ENCODE data around the gene RFX7. TPM values are rescaled to one million over a fixed set of nuclear protein-coding genes. Genes with fewer than 3 reads are reported as not detected.

Gene RFX7
- total RNA-seq (2022) (23.8 and 29.8 TPM in 2 replicates), Bru-seq, nascent RNA (percentile 90 among the genes with signal in this experiment), BruChase-seq, experiment 1, labeled RNA remaining after a 6-hour chase (percentile 76 among the genes with signal in this experiment), BruChase-seq, experiment 2, labeled RNA remaining after a 2-hour chase (percentile 86 among the genes with signal in this experiment)
- long read RNA-seq, partial matches to known transcripts: 0 of 16 reads
- long read RNA-seq, other reads (novel, unspliced or antisense): 16 of 16 reads

- POLR2A ChIA-PET: interaction anchor here (0.7 to 4.3 kb wide), 16 partner anchors 17 to 331 kb away, joined by 3 to 46 read pairs (median 5); no protein-coding TSS in a partner anchor
- no peaks in the 10 kb centered on the region for H3K36me3 Mint-ChIP-seq (ENCODE audit: insufficient read depth, unreplicated experiment)
- peak within 1 kb of the TSS; percentile 79 for H3K4me3 Mint-ChIP-seq (ENCODE audit: unreplicated experiment)
- H3K27me3 Mint-ChIP-seq (ENCODE audit: insufficient read depth, unreplicated experiment): no peaks in the 10 kb centered on the region
- H3K4me1 Mint-ChIP-seq (ENCODE audit: insufficient read depth, unreplicated experiment): peaks cover 25% of the 10 kb centered on the region
- H3K27ac Mint-ChIP-seq (ENCODE audit: low read depth, unreplicated experiment): peak within 1 kb of the TSS; percentile 73
- peak; percentile 70 for DNase-seq (ENCODE audit: unreplicated experiment)
- no TSS peak for BruUV-seq (replicated peaks)
- intact Hi-C loops (cut with micrococcal nuclease): loop anchor here (2.0 to 5.0 kb wide), 2 partner anchors 145 to 326 kb away; no protein-coding TSS in a partner anchor
- TF ChIP-seq CTCF (IDR thresholded peaks at IDR 0.05; ENCODE audit: unreplicated experiment): no peak
- no peaks in the 10 kb centered on the region for H3K9me3 Mint-ChIP-seq (ENCODE audit: unreplicated experiment)
- CTCF ChIA-PET: interaction anchor here (2.0 to 2.8 kb wide), 3 partner anchors 182 to 243 kb away, joined by 6 to 40 read pairs (median 14); no protein-coding TSS in a partner anchor
These were observed at the start of gene RFX7 for GRCh38 chr15:56243163-56244037. RFX7 (minus strand) TSS chr15:56243879; CDS start chr15:56243285, 594 bp downstream.

- no peak for TF ChIP-seq CTCF (IDR thresholded peaks at IDR 0.05; ENCODE audit: unreplicated experiment)
- ChIA-PET CTCF (no interaction called here), POLR2A (no interaction called here)
- Mint-ChIP-seq H3K27ac (ENCODE audit: low read depth, unreplicated experiment) (no peak overlapping the region), H3K4me1 (ENCODE audit: insufficient read depth, unreplicated experiment) (no peaks in the 10 kb centered on the region), H3K4me3 (ENCODE audit: unreplicated experiment) (no peak overlapping the region), H3K36me3 (ENCODE audit: insufficient read depth, unreplicated experiment) (no peaks in the 10 kb centered on the region), H3K9me3 (ENCODE audit: unreplicated experiment) (peaks cover 8% of the 10 kb centered on the region), H3K27me3 (ENCODE audit: insufficient read depth, unreplicated experiment) (no peaks in the 10 kb centered on the region)
- intact Hi-C loops (cut with micrococcal nuclease): no loop called here
- no TSS peak for BruUV-seq (replicated peaks)
- no peak for DNase-seq (ENCODE audit: unreplicated experiment)
These were observed 49.1 kb upstream of the RFX7 start for GRCh38 chr15:56292546-56293316.

DNA sequence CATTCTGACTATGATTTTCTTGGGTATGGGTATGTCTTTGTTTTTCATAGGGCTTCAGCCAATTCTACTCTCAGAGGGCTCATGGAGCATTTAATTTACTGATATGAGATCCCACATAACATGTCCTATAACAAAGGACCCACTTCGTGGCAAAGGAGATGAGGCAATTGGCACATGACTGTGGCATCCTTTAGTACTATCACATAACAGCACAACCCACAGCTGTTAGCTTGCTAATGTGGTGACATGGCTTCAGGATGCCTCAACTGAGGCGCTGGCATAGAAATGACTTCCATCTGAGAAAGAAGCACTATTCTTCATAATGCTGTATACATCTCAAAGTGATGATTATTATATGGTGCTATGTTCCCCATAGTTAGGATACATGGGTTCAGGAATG, 48.1 kb upstream of the RFX7 start:
- POLR2A ChIA-PET: no interaction called here
- Mint-ChIP-seq H3K9me3 (ENCODE audit: unreplicated experiment) (peaks cover 8% of the 10 kb centered on the region), H3K4me1 (ENCODE audit: insufficient read depth, unreplicated experiment) (no peaks in the 10 kb centered on the region), H3K27me3 (ENCODE audit: insufficient read depth, unreplicated experiment) (no peaks in the 10 kb centered on the region), H3K36me3 (ENCODE audit: insufficient read depth, unreplicated experiment) (no peaks in the 10 kb centered on the region), H3K27ac (ENCODE audit: low read depth, unreplicated experiment) (no peak overlapping the region), H3K4me3 (ENCODE audit: unreplicated experiment) (no peak overlapping the region)
- intact Hi-C loops (cut with micrococcal nuclease): no loop called here
- DNase-seq (ENCODE audit: unreplicated experiment): no peak
- CTCF ChIA-PET: interaction anchor here (0.5 kb wide), 1 partner anchor 324 kb away, joined by 4 read pairs; no protein-coding TSS in a partner anchor
- no peak for TF ChIP-seq CTCF (IDR thresholded peaks at IDR 0.05; ENCODE audit: unreplicated experiment)
- BruUV-seq (replicated peaks): no TSS peak

All from MCF 10A (cell line).